NCI-H1436 (cell line): ENCODE results near the gene PLA2G4C.
"Not testable (repeated sequence)": the region's sequence is repeated elsewhere in the genome, so short reads cannot be mapped to it uniquely, and the experiment has no call there.

ENCODE experiments used
- DNase-seq: peaks from one replicate; lab custom pipeline; 2025; lab: John Stamatoyannopoulos, UW

The PLA2G4C gene

GRCh38 chr19:48108997-48109782 lies 1.4 kb downstream of the PLA2G4C start:
- DNase-seq = no peak

- DNase-seq = no peak
These were observed 6.7 kb downstream of the PLA2G4C start for GRCh38 chr19:48103922-48104321.

GRCh38 chr19:48102870-48103751 lies 7.5 kb downstream of the PLA2G4C start:
- peak; percentile 13 for DNase-seq

GRCh38 chr19:48095612-48096175 lies 14.9 kb downstream of the PLA2G4C start:
- no peak for DNase-seq

GRCh38 chr19:48094855-48095203 lies 15.8 kb downstream of the PLA2G4C start:
- DNase-seq = no peak

- no peak for DNase-seq
These were observed 16.3 kb downstream of the PLA2G4C start for GRCh38 chr19:48094129-48094854.

- not testable (repeated sequence) for DNase-seq
These were observed 19.4 kb downstream of the PLA2G4C start for GRCh38 chr19:48091111-48091718.

- no peak for DNase-seq
These were observed 20.3 kb downstream of the PLA2G4C start for GRCh38 chr19:48090281-48090802.

GRCh38 chr19:48088991-48089390 lies 21.6 kb downstream of the PLA2G4C start:
- not testable (repeated sequence) for DNase-seq

- DNase-seq = no peak
These were observed 24.4 kb downstream of the PLA2G4C start for GRCh38 chr19:48085904-48086864.

- DNase-seq = no peak
These were observed 25.5 kb downstream of the PLA2G4C start for GRCh38 chr19:48085076-48085475.

- DNase-seq = no peak
These were observed 29.5 kb downstream of the PLA2G4C start for GRCh38 chr19:48081106-48081505.

GRCh38 chr19:48070177-48070769 lies 40.3 kb downstream of the PLA2G4C start:
- not testable (repeated sequence) for DNase-seq

- DNase-seq = no peak
These were observed 41.2 kb downstream of the PLA2G4C start for GRCh38 chr19:48069435-48069834.

GRCh38 chr19:48064509-48064908 lies 46.1 kb downstream of the PLA2G4C start:
- DNase-seq = no peak

GRCh38 chr19:48061401-48062344 lies 48.9 kb downstream of the PLA2G4C start:
- DNase-seq = no peak

- no peak for DNase-seq
These were observed 50.2 kb downstream of the PLA2G4C start for GRCh38 chr19:48060381-48060780.

GRCh38 chr19:48059331-48059730 lies 51.3 kb downstream of the PLA2G4C start:
- no peak for DNase-seq

GRCh38 chr19:48053856-48054255 lies 56.8 kb downstream of the PLA2G4C start:
- no peak for DNase-seq
